Hepatocyte (in vitro differentiated cells): Measurements from ENCODE around the gene KIRREL3. TPM values are rescaled to one million over a fixed set of nuclear protein-coding genes. Genes with fewer than 3 reads are reported as not detected.

Source experiments
- DNase-seq: peaks from one replicate; pipeline ENCODE4 v3.0.0-alpha.2; 2016; ENCODE audit warnings: low spot score
- H2AFZ ChIP-seq: fragments of 200-600 bp; sonication (generic); 2 replicates; pipeline ENCODE4 v1.6.0; 2016; ENCODE audit warnings: antibody characterized with exemption, mild to moderate bottlenecking
- H3K27ac ChIP-seq: fragments of 200-600 bp; sonication (generic); 2 replicates; pipeline ENCODE4 v1.5.1; 2016; ENCODE audit warnings: mild to moderate bottlenecking
- H3K27me3 ChIP-seq: fragments of 200-600 bp; sonication (generic); 2 replicates; pipeline ENCODE4 v1.6.1; 2016
- H3K36me3 ChIP-seq: fragments of 200-600 bp; sonication (generic); replicated peaks from 2 replicates; pipeline ENCODE4 v1.5.1; 2016; ENCODE audit warnings: low read depth; ENCODE audit not compliant: insufficient read depth
- H3K4me1 ChIP-seq: fragments of 200-600 bp; sonication (generic); 2 replicates; pipeline ENCODE4 v1.5.1; 2016; ENCODE audit warnings: mild to moderate bottlenecking, moderate library complexity; ENCODE audit not compliant: insufficient read depth
- H3K4me2 ChIP-seq: fragments of 200-600 bp; sonication (generic); 2 replicates; pipeline ENCODE4 v1.6.0; 2016
- H3K4me3 ChIP-seq: fragments of 200-600 bp; sonication (generic); 2 replicates; pipeline ENCODE4 v1.5.1; 2016; ENCODE audit warnings: mild to moderate bottlenecking
- H3K79me2 ChIP-seq: fragments of 200-600 bp; sonication (generic); 2 replicates; pipeline ENCODE4 v1.6.0; 2017; ENCODE audit warnings: mild to moderate bottlenecking
- H3K9me2 ChIP-seq: fragments of 200-600 bp; sonication (generic); replicated peaks from 2 replicates; pipeline ENCODE4 v1.6.0; 2017; ENCODE audit warnings: mild to moderate bottlenecking; ENCODE audit not compliant: insufficient read depth
- H3K9me3 ChIP-seq: fragments of 200-600 bp; sonication (generic); 2 replicates; pipeline ENCODE4 v1.5.1; 2016; ENCODE audit warnings: low read depth, mild to moderate bottlenecking
- H4K20me1 ChIP-seq: fragments of 200-600 bp; sonication (generic); 2 replicates; pipeline ENCODE4 v1.6.0; 2016; ENCODE audit warnings: mild to moderate bottlenecking; ENCODE audit not compliant: insufficient read depth, poor library complexity, severe bottlenecking
- EZH2 ChIP-seq: fragments of 200-600 bp; sonication (generic); IDR thresholded peaks from 2 replicates; pipeline ENCODE4 v1.6.1; 2016; ENCODE audit warnings: antibody characterized with exemption, mild to moderate bottlenecking, borderline replicate concordance
- EZH2phosphoT487 ChIP-seq: fragments of 200-600 bp; sonication (generic); IDR thresholded peaks from one replicate; pipeline ENCODE4 v1.6.1; 2018; ENCODE audit warnings: antibody characterized with exemption, mild to moderate bottlenecking, low read depth, moderate library complexity; ENCODE audit not compliant: unreplicated experiment, severe bottlenecking
- WGBS: methylation state at CpG from one replicate; pipeline ENCODE4 v1.1.6; 2016; ENCODE audit warnings: low lambda C conversion rate; ENCODE audit errors: missing lambda C conversion rate; 5-methylcytosine and 5-hydroxymethylcytosine counted together
- polyA plus RNA-seq: library from polyadenylated mRNA; unstranded; fragments of >200 nt; fragmentation: Nextera tagmentation; extraction: Ambion mirVana; gene quantifications from 2 replicates; pipeline ENCODE4 v1.2.1, GENCODE V29; 2016
- total RNA-seq: library from RNA; depleted of rRNA; stranded (reverse); fragments of >200 nt; gene quantifications from 2 replicates; pipeline ENCODE4 v1.2.3, GENCODE V29; 2014
- TF ChIP-seq, protein P1 (sequence below): fragments of 200-600 bp; sonication (generic); IDR thresholded peaks from 2 replicates; pipeline ENCODE4 v1.5.1; 2016; ENCODE audit warnings: antibody characterized with exemption, mild to moderate bottlenecking; ENCODE audit not compliant: poor library complexity

Gene KIRREL3
- total and polyA plus RNA-seq, 2 experiments from 2014 or later, result 0.33 to 0.86 TPM

DNA sequence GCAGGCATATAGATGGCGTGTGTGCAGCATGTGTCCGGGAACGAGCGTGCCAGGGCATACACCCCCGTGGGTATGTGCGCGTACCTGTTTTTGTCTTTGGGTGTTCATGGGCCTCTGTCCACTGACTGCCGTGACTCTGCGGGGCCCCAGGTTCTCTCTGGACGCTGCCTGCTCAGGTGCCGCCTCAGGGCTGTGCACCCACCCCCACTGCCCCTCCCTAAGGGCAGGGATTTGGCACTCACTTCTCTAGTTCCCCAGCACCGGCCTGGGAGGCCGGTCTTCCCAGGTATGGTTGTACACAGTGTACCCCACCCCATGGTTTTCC lies 533.6 kb downstream of the KIRREL3 start:
- no peak for TF ChIP-seq EZH2phosphoT487
- TF ChIP-seq, protein P1, sequence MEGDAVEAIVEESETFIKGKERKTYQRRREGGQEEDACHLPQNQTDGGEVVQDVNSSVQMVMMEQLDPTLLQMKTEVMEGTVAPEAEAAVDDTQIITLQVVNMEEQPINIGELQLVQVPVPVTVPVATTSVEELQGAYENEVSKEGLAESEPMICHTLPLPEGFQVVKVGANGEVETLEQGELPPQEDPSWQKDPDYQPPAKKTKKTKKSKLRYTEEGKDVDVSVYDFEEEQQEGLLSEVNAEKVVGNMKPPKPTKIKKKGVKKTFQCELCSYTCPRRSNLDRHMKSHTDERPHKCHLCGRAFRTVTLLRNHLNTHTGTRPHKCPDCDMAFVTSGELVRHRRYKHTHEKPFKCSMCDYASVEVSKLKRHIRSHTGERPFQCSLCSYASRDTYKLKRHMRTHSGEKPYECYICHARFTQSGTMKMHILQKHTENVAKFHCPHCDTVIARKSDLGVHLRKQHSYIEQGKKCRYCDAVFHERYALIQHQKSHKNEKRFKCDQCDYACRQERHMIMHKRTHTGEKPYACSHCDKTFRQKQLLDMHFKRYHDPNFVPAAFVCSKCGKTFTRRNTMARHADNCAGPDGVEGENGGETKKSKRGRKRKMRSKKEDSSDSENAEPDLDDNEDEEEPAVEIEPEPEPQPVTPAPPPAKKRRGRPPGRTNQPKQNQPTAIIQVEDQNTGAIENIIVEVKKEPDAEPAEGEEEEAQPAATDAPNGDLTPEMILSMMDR, result no peak
- no peak for TF ChIP-seq EZH2
- Histone ChIP-seq H3K79me2 (no peaks in the 10 kb centered on the region), H3K27ac (no peak overlapping the region), H3K9me2 (no peaks in the 10 kb centered on the region), H2AFZ (no peak overlapping the region), H4K20me1 (no peaks in the 10 kb centered on the region), H3K9me3 (no peaks in the 10 kb centered on the region), H3K27me3 (no peaks in the 10 kb centered on the region), H3K4me2 (no peak overlapping the region), H3K36me3 (no peaks in the 10 kb centered on the region), H3K4me1 (no peaks in the 10 kb centered on the region), H3K4me3 (no peak overlapping the region)
- WGBS, result 92% methylated on average over 13 of the region's 13 CpGs
- no peak for DNase-seq

DNA sequence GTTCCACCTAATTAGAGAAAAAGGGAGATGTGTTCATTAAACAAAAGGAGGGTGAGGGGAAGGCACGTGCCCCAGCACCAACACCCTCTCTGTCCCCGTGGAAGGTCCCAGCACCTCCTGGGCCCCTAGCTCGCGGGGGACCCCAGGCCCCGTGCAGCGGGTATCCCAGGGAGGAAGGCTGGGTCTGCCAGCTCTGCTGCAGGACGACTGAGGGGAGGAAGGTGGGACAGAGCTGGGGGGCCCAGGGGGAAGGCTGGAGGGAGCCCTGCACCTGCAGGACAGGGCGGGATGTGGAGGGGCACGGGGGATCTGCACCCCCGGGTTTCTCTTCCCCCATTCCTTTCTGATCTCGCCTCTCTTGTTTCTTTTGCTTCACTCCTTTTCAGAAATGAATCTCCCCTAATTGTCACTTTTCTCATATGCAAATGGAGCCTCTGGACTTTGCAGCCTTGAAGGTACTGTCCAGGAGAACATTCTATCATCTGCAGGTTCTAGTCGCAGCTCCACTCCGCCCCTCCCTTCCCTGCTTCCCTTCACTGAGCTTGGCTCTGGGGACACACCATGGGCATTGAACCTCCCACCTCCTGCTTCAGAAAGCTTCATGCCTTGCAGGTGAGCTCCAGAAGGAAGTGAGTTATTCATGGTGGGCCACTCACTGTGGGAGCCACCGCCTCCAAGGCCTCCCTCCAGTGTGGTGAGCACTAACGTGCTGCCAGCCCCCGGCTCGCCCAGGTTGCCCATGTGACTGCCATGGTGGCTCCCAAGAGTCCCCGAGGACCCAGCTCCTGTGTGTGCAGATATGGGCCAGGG lies 534.1 kb downstream of the KIRREL3 start:
- H4K20me1 ChIP-seq, result no peaks in the 10 kb centered on the region
- no peaks in the 10 kb centered on the region for H3K4me1 ChIP-seq
- no peaks in the 10 kb centered on the region for H3K9me3 ChIP-seq
- no peak overlapping the region for H2AFZ ChIP-seq
- TF ChIP-seq EZH2, result no peak
- TF ChIP-seq, protein P1, result no peak
- no peak for TF ChIP-seq EZH2phosphoT487
- H3K79me2 ChIP-seq, result no peaks in the 10 kb centered on the region
- DNase-seq, result no peak
- H3K27ac ChIP-seq, result no peak overlapping the region
- H3K9me2 ChIP-seq, result no peaks in the 10 kb centered on the region
- 80% methylated on average over 16 of the region's 18 CpGs for WGBS
- no peak overlapping the region for H3K4me3 ChIP-seq
- H3K27me3 ChIP-seq, result peaks cover 5% of the 10 kb centered on the region
- H3K4me2 ChIP-seq, result no peak overlapping the region
- H3K36me3 ChIP-seq, result no peaks in the 10 kb centered on the region

DNA sequence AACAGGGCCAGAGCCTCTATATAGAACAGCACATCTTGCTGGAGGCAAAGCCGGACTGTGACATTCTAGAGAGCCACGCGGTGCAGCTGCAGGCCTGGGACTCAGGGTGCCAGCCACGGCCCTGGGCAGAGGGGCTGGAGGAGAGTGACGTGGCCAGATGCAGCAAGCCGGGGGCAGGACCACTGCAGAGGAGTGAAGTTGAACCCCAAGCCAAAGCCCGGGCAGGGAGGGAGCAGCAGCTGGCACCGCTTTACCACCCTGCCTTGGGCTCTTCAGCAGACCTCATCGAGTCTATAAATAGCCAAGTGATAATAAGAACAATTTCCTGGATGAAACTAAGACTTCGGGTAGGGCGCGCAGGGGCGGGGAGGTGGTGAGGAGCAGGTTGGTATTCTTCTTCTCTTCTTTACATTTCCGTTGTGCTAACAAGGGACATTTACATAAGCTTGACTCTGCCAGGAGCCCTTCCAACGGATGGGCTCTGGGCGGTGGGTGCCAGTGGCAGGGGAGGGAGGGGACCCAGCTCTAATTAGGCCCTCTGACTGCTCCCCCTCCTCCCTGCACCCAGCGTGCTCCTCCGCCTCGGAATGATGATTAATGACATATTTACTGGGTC lies 534.9 kb downstream of the KIRREL3 start:
- H4K20me1 ChIP-seq, result no peaks in the 10 kb centered on the region
- peaks cover 5% of the 10 kb centered on the region for H3K27me3 ChIP-seq
- no peak overlapping the region for H2AFZ ChIP-seq
- H3K4me3 ChIP-seq, result no peak overlapping the region
- H3K36me3 ChIP-seq, result no peaks in the 10 kb centered on the region
- H3K9me3 ChIP-seq, result no peaks in the 10 kb centered on the region
- DNase-seq, result no peak
- H3K4me2 ChIP-seq, result no peak overlapping the region
- no peaks in the 10 kb centered on the region for H3K4me1 ChIP-seq
- H3K27ac ChIP-seq, result no peak overlapping the region
- no peaks in the 10 kb centered on the region for H3K9me2 ChIP-seq
- no peaks in the 10 kb centered on the region for H3K79me2 ChIP-seq
- no peak for TF ChIP-seq EZH2phosphoT487
- no peak for TF ChIP-seq EZH2
- TF ChIP-seq, protein P1, result no peak
- WGBS, result 58% methylated on average over 19 of the region's 19 CpGs
